CD14-positive monocyte (primary cell): ENCODE data around the gene NECAB2. TPM values are rescaled to one million over a fixed set of nuclear protein-coding genes. Genes with fewer than 3 reads are reported as not detected.
A peak's percentile ranks its signal among the peaks of the same experiment; 100 is the strongest.

Source experiments
- DNase-seq, 3 donors: peaks; one replicate each; pipeline ENCODE4 v3.0.0-alpha.2; 2011 to 2022
- H2AFZ ChIP-seq: 2 replicates; pipeline ENCODE4 v1.6.0; 2012; ENCODE audit warnings: mild to moderate bottlenecking, low read depth, low read length, inconsistent platforms; ENCODE audit not compliant: insufficient read depth, poor library complexity, severe bottlenecking
- H3K27ac ChIP-seq, 2 donors: 1 replicate in 1 of 2; 2 replicates in 1 of 2; pipeline ENCODE4 v1.5.1; 2012 to 2013; ENCODE audit warnings: low read length in 2 of 2, control low read depth in 1 of 2, inconsistent platforms in 1 of 2, low read depth in 1 of 2, mild to moderate bottlenecking in 1 of 2
- H3K27me3 ChIP-seq, 2 donors: one replicate each; pipeline versions ENCODE4 v1.6.0 to v1.6.1; 2011 to 2013; ENCODE audit warnings: low read length in 2 of 2; ENCODE audit not compliant: control insufficient read depth in 2 of 2, insufficient read depth in 2 of 2
- H3K36me3 ChIP-seq, 2 donors: replicated peaks in 1 of 2; 1 replicate in 1 of 2; 2 replicates in 1 of 2; pipeline versions ENCODE4 v1.5.1 to v1.6.1; 2012 to 2013; ENCODE audit warnings: low read length in 2 of 2, control low read depth in 1 of 2, inconsistent platforms in 1 of 2, mild to moderate bottlenecking in 1 of 2; ENCODE audit not compliant: insufficient read depth in 2 of 2, control insufficient read depth in 1 of 2
- H3K4me1 ChIP-seq, 2 donors: 1 replicate in 1 of 2; 2 replicates in 1 of 2; pipeline versions ENCODE4 v1.5.1 to v1.6.1; 2012 to 2013; ENCODE audit warnings: low read length in 2 of 2, control low read depth in 1 of 2, inconsistent platforms in 1 of 2, mild to moderate bottlenecking in 1 of 2, moderate library complexity in 1 of 2; ENCODE audit not compliant: insufficient read depth in 2 of 2, control insufficient read depth in 1 of 2
- H3K4me2 ChIP-seq: replicated peaks from 2 replicates; pipeline ENCODE3; 2012; ENCODE audit warnings: low read length, moderate library complexity, mild to moderate bottlenecking; ENCODE audit not compliant: poor library complexity, severe bottlenecking; ENCODE audit errors: extremely low read depth
- H3K4me3 ChIP-seq, 3 experiments: fragments of 200-600 bp in 1 of 3; sonication (generic) in 1 of 3; replicated peaks in 1 of 3; 1 replicate in 2 of 3; 2 replicates in 1 of 3; pipeline ENCODE4 v1.5.1; 2011 to 2013; ENCODE audit warnings: low read length in 3 of 3, mild to moderate bottlenecking in 3 of 3, control low read depth in 2 of 3, low read depth in 2 of 3, inconsistent platforms in 1 of 3, moderate library complexity in 1 of 3
- H3K79me2 ChIP-seq: 2 replicates; pipeline ENCODE4 v1.6.0; 2012; ENCODE audit warnings: mild to moderate bottlenecking, control low read depth, inconsistent platforms, low read length, moderate library complexity; ENCODE audit not compliant: insufficient read depth
- H3K9ac ChIP-seq: 2 replicates; pipeline ENCODE4 v1.6.0; 2017; ENCODE audit warnings: low read length, mild to moderate bottlenecking; ENCODE audit not compliant: insufficient read depth, poor library complexity, severe bottlenecking
- H3K9me3 ChIP-seq, 2 donors: replicated peaks in 1 of 2; 1 replicate in 1 of 2; 2 replicates in 1 of 2; pipeline versions ENCODE4 v1.5.1 to v1.6.1; 2012 to 2013; ENCODE audit warnings: low read length in 2 of 2, control low read depth in 1 of 2; ENCODE audit not compliant: control insufficient read depth in 1 of 2, insufficient read depth in 1 of 2
- H4K20me1 ChIP-seq: 2 replicates; pipeline ENCODE4 v1.6.0; 2012; ENCODE audit warnings: mild to moderate bottlenecking, low read length, control low read depth, moderate library complexity; ENCODE audit not compliant: insufficient read depth
- H3K27ac Mint-ChIP-seq, 7 donors: one replicate each; pipeline ENCODE4 v1.8.0; 2020; ENCODE audit warnings: mild to moderate bottlenecking in 7 of 7, mixed read lengths in 7 of 7, moderate library complexity in 6 of 7, inconsistent platforms in 2 of 7
- H3K27me3 Mint-ChIP-seq, 3 donors: one replicate each; pipeline ENCODE4 v1.8.0; 2021 to 2022; ENCODE audit warnings: low read depth in 3 of 3, mild to moderate bottlenecking in 3 of 3, mixed read lengths in 3 of 3, moderate library complexity in 3 of 3, inconsistent platforms in 1 of 3
- H3K36me3 Mint-ChIP-seq, 2 donors: one replicate each; pipeline ENCODE4 v1.8.0; 2020; ENCODE audit warnings: mixed read lengths in 2 of 2, inconsistent platforms in 1 of 2, mild to moderate bottlenecking in 1 of 2
- H3K4me1 Mint-ChIP-seq: one replicate; pipeline ENCODE4 v1.8.0; 2020; ENCODE audit warnings: mild to moderate bottlenecking, mixed read lengths
- H3K4me3 Mint-ChIP-seq, 2 donors: one replicate each; pipeline ENCODE4 v1.8.0; 2020; ENCODE audit warnings: mild to moderate bottlenecking in 2 of 2, mixed read lengths in 2 of 2, moderate library complexity in 1 of 2
- H3K9me3 Mint-ChIP-seq, 7 donors: one replicate each; pipeline ENCODE4 v1.8.0; 2020 to 2022; ENCODE audit warnings: mixed read lengths in 7 of 7, mild to moderate bottlenecking in 6 of 7, moderate library complexity in 6 of 7, inconsistent platforms in 2 of 7
- CTCF ChIP-seq: fragments of 200-600 bp; IDR thresholded peaks from one replicate; pipeline ENCODE4 v1.8.0; 2022; ENCODE audit warnings: antibody characterized with exemption, mild to moderate bottlenecking
- WGBS: methylation state at CpG from one replicate; pipeline ENCODE4 v1.1.5; 2013; ENCODE audit warnings: missing lambda C conversion rate; ENCODE audit not compliant: insufficient coverage; 5-methylcytosine and 5-hydroxymethylcytosine counted together
- intact Hi-C, 2 donors: fragments of 100-400 bp; cut with micrococcal nuclease; formaldehyde crosslinking; loops; one replicate each; pipeline versions ENCODE4 v1.15.0 to v1.15.1; 2023
- polyA plus RNA-seq, 3 donors: library from polyadenylated mRNA; depleted of rRNA in 1 of 3; unstranded in 2 of 3; stranded (reverse) in 1 of 3; fragments of 300-500 nt in 2 of 3; fragments of >200 nt in 1 of 3; fragmentation: Illumina TruSeq in 2 of 3; gene quantifications; 1 replicate in 2 of 3; 2 replicates in 1 of 3; pipeline ENCODE4 v1.2.3, GENCODE V29; 2012 to 2021

The NECAB2 gene
- polyA plus RNA-seq, 3 donors, result 0.33 to 1.4 (median 0.52) TPM

- H4K20me1 ChIP-seq, result no peaks in the 10 kb centered on the region
- peak overlapping the region; percentile 30 for H3K4me2 ChIP-seq
- H2AFZ ChIP-seq, result no peak overlapping the region
- peak; percentile 48 to 80 (median 66) for DNase-seq
- Mint-ChIP-seq H3K4me3 (peak overlapping the region in 1 of 2 donors; percentile 15), H3K27me3 (peaks cover 20 to 47% (median 25%) of the 10 kb centered on the region in 3 donors), H3K27ac (peak overlapping the region in 4 of 7 donors; percentile 22 to 81 (median 68)), H3K36me3 (no peaks in the 10 kb centered on the region), H3K9me3 (peaks cover 4 to 24% (median 12%) of the 10 kb centered on the region in 7 donors), H3K4me1 (peaks cover 9% of the 10 kb centered on the region)
- no peaks in the 10 kb centered on the region for H3K36me3 ChIP-seq
- H3K9me3 ChIP-seq, result peaks cover 7 to 12% of the 10 kb centered on the region in 2 donors
- no peak overlapping the region for H3K4me3 ChIP-seq
- no peak overlapping the region for H3K9ac ChIP-seq
- H3K4me1 ChIP-seq, result peaks cover 9 to 10% of the 10 kb centered on the region in 2 donors
- TF ChIP-seq CTCF, result no peak
- 6% methylated on average over 11 of the region's 14 CpGs for WGBS
- peaks cover 0 to 2% of the 10 kb centered on the region in 2 donors for H3K27me3 ChIP-seq
- intact Hi-C loops, result no loop called here
- H3K79me2 ChIP-seq, result no peaks in the 10 kb centered on the region
- H3K27ac ChIP-seq, result no peak overlapping the region
Measured at GRCh38 chr16:84013787-84014569, 45.9 kb downstream of the NECAB2 start.

- Histone ChIP-seq H3K36me3 (no peaks in the 10 kb centered on the region), H3K4me2 (peak overlapping the region; percentile 30), H3K9ac (no peak overlapping the region), H3K27ac (no peak overlapping the region), H3K27me3 (peaks cover 0 to 2% of the 10 kb centered on the region in 2 donors), H4K20me1 (no peaks in the 10 kb centered on the region), H3K4me1 (peaks cover 9 to 10% of the 10 kb centered on the region in 2 donors), H3K79me2 (no peaks in the 10 kb centered on the region), H2AFZ (no peak overlapping the region), H3K9me3 (peaks cover 12 to 20% of the 10 kb centered on the region in 2 donors), H3K4me3 (no peak overlapping the region)
- DNase-seq, result no peak
- intact Hi-C loops, result no loop called here
- 79% methylated on average over 11 of the region's 14 CpGs for WGBS
- no peaks in the 10 kb centered on the region for H3K36me3 Mint-ChIP-seq
- peaks cover 21 to 50% (median 24%) of the 10 kb centered on the region in 3 donors for H3K27me3 Mint-ChIP-seq
- peak overlapping the region in 1 of 2 donors; percentile 15 for H3K4me3 Mint-ChIP-seq
- H3K27ac Mint-ChIP-seq, result peak overlapping the region in 3 of 7 donors; percentile 22 to 69 (median 66)
- peaks cover 4 to 31% (median 13%) of the 10 kb centered on the region in 7 donors for H3K9me3 Mint-ChIP-seq
- H3K4me1 Mint-ChIP-seq, result peaks cover 9% of the 10 kb centered on the region
- no peak for TF ChIP-seq CTCF
Measured at GRCh38 chr16:84014570-84015327, 46.7 kb downstream of the NECAB2 start.
